Activated CD8-positive, alpha-beta memory T cell treated with anti-CD3 and anti-CD28 coated beads, Interleukin-2, amount 10 ng/mL, durations not matched to agents 7 days and 5 days (primary cell): ENCODE measurements around the gene COL25A1. TPM values are rescaled to one million over a fixed set of nuclear protein-coding genes. Genes with fewer than 3 reads are reported as not detected.

Experiments
- ATAC-seq: fragments of 150-1000 bp; cut with Tn5 transposase; one replicate; pipeline ENCODE4 v1.10.0; 2021; ENCODE audit warnings: moderate library complexity
- CTCF ChIA-PET: fragments of 350-600 bp; sonication (Branson Sonifier 250); formaldehyde crosslinking; loops from one replicate; lab custom pipeline; 2021; ENCODE audit warnings: antibody characterized with exemption; lab: Charles Lee
- DNase-seq: peaks from one replicate; pipeline ENCODE4 v3.0.0-alpha.2; 2020
- H3K27ac Mint-ChIP-seq: one replicate; pipeline ENCODE4 v1.8.0; 2021; ENCODE audit warnings: mild to moderate bottlenecking, mixed read lengths
- H3K27me3 Mint-ChIP-seq: one replicate; pipeline ENCODE4 v1.8.0; 2021; ENCODE audit warnings: mixed read lengths
- H3K36me3 Mint-ChIP-seq: one replicate; pipeline ENCODE4 v1.8.0; 2021; ENCODE audit warnings: mild to moderate bottlenecking, mixed read lengths
- H3K4me1 Mint-ChIP-seq: one replicate; pipeline ENCODE4 v1.8.0; 2021; ENCODE audit warnings: mixed read lengths
- H3K4me3 Mint-ChIP-seq: one replicate; pipeline ENCODE4 v1.8.0; 2021; ENCODE audit warnings: mild to moderate bottlenecking, moderate library complexity, mixed read lengths
- H3K9me3 Mint-ChIP-seq: one replicate; pipeline ENCODE4 v1.8.0; 2022; ENCODE audit warnings: low read depth, mixed read lengths
- total RNA-seq, 2 experiments: library from RNA; stranded (reverse); gene quantifications; one replicate each; pipeline ENCODE4 v1.2.3, GENCODE V29; 2021

Gene COL25A1
- total RNA-seq, 2 experiments from 2014 or later, result not detected

- CTCF ChIA-PET, result no interaction called here
- H3K27ac Mint-ChIP-seq, result no peak overlapping the region
- H3K36me3 Mint-ChIP-seq, result no peaks in the 10 kb centered on the region
These were observed 71.1 kb downstream of the COL25A1 start for GRCh38 chr4:109231331-109231730.

GRCh38 chr4:109229028-109229427, 73.4 kb downstream of the COL25A1 start:
- no peaks in the 10 kb centered on the region for H3K36me3 Mint-ChIP-seq
- no peak for ATAC-seq
- CTCF ChIA-PET, result no interaction called here
- no peak overlapping the region for H3K27ac Mint-ChIP-seq
- no peaks in the 10 kb centered on the region for H3K4me1 Mint-ChIP-seq
- no peak overlapping the region for H3K4me3 Mint-ChIP-seq
- peaks cover 8% of the 10 kb centered on the region for H3K27me3 Mint-ChIP-seq
- no peak for DNase-seq
- no peaks in the 10 kb centered on the region for H3K9me3 Mint-ChIP-seq

More at GRCh38 chr4:109231331-109231730, 71.1 kb downstream of the COL25A1 start:
- Mint-ChIP-seq H3K27me3 (peaks cover 14% of the 10 kb centered on the region), H3K4me3 (no peak overlapping the region), H3K4me1 (no peaks in the 10 kb centered on the region), H3K9me3 (no peaks in the 10 kb centered on the region)
- DNase-seq (no peak), ATAC-seq (no peak)

GRCh38 chr4:109218288-109218687, 84.2 kb downstream of the COL25A1 start:
- Mint-ChIP-seq H3K36me3 (no peaks in the 10 kb centered on the region), H3K27me3 (peaks cover 15% of the 10 kb centered on the region), H3K27ac (no peak overlapping the region), H3K9me3 (no peaks in the 10 kb centered on the region), H3K4me3 (no peak overlapping the region), H3K4me1 (no peaks in the 10 kb centered on the region)
- CTCF ChIA-PET, result no interaction called here
- no peak for DNase-seq
- no peak for ATAC-seq

- no peak overlapping the region for H3K27ac Mint-ChIP-seq
- no peaks in the 10 kb centered on the region for H3K9me3 Mint-ChIP-seq
- peaks cover 14% of the 10 kb centered on the region for H3K27me3 Mint-ChIP-seq
- ATAC-seq (no peak), DNase-seq (no peak)
- CTCF ChIA-PET, result no interaction called here
- no peaks in the 10 kb centered on the region for H3K4me1 Mint-ChIP-seq
- H3K36me3 Mint-ChIP-seq, result no peaks in the 10 kb centered on the region
- no peak overlapping the region for H3K4me3 Mint-ChIP-seq
These were observed 86.3 kb downstream of the COL25A1 start for GRCh38 chr4:109216085-109216696.

GRCh38 chr4:109215506-109215905, 87.0 kb downstream of the COL25A1 start:
- ATAC-seq (no peak), DNase-seq (no peak)
- CTCF ChIA-PET, result no interaction called here
- Mint-ChIP-seq H3K36me3 (no peaks in the 10 kb centered on the region), H3K4me3 (no peak overlapping the region), H3K27me3 (peaks cover 14% of the 10 kb centered on the region), H3K9me3 (no peaks in the 10 kb centered on the region), H3K27ac (no peak overlapping the region), H3K4me1 (no peaks in the 10 kb centered on the region)

- Mint-ChIP-seq H3K27ac (no peak overlapping the region), H3K4me3 (no peak overlapping the region), H3K27me3 (peaks cover 10% of the 10 kb centered on the region), H3K4me1 (no peaks in the 10 kb centered on the region), H3K9me3 (no peaks in the 10 kb centered on the region), H3K36me3 (no peaks in the 10 kb centered on the region)
- ATAC-seq, result no peak
- no peak for DNase-seq
- CTCF ChIA-PET, result no interaction called here
These were observed 87.7 kb downstream of the COL25A1 start for GRCh38 chr4:109214622-109215301.

- CTCF ChIA-PET, result no interaction called here
- Mint-ChIP-seq H3K27me3 (peaks cover 6% of the 10 kb centered on the region), H3K4me1 (no peaks in the 10 kb centered on the region), H3K9me3 (no peaks in the 10 kb centered on the region), H3K36me3 (no peaks in the 10 kb centered on the region), H3K4me3 (no peak overlapping the region), H3K27ac (no peak overlapping the region)
- ATAC-seq (no peak), DNase-seq (no peak)
These were observed 89.4 kb downstream of the COL25A1 start for GRCh38 chr4:109213056-109213455.

GRCh38 chr4:109211671-109212070, 90.8 kb downstream of the COL25A1 start:
- CTCF ChIA-PET, result no interaction called here
- Mint-ChIP-seq H3K9me3 (no peaks in the 10 kb centered on the region), H3K4me1 (no peaks in the 10 kb centered on the region), H3K27me3 (peaks cover 3% of the 10 kb centered on the region), H3K4me3 (no peak overlapping the region), H3K27ac (no peak overlapping the region), H3K36me3 (no peaks in the 10 kb centered on the region)
- no peak for ATAC-seq
- DNase-seq, result no peak

- H3K4me3 Mint-ChIP-seq, result no peak overlapping the region
- H3K27me3 Mint-ChIP-seq, result peaks cover 9% of the 10 kb centered on the region
- CTCF ChIA-PET, result no interaction called here
These were observed 92.8 kb downstream of the COL25A1 start for GRCh38 chr4:109209647-109210046.

GRCh38 chr4:109207898-109208297, 94.6 kb downstream of the COL25A1 start:
- H3K27me3 Mint-ChIP-seq, result peaks cover 11% of the 10 kb centered on the region
- CTCF ChIA-PET, result no interaction called here
- H3K36me3 Mint-ChIP-seq, result no peaks in the 10 kb centered on the region
- no peak overlapping the region for H3K27ac Mint-ChIP-seq
- H3K4me3 Mint-ChIP-seq, result no peak overlapping the region
- no peaks in the 10 kb centered on the region for H3K9me3 Mint-ChIP-seq
- DNase-seq (no peak), ATAC-seq (no peak)
- H3K4me1 Mint-ChIP-seq, result no peaks in the 10 kb centered on the region

More at GRCh38 chr4:109209647-109210046, 92.8 kb downstream of the COL25A1 start:
- no peak for ATAC-seq
- no peak for DNase-seq
- H3K4me1 Mint-ChIP-seq, result no peaks in the 10 kb centered on the region
- H3K9me3 Mint-ChIP-seq, result no peaks in the 10 kb centered on the region
- no peaks in the 10 kb centered on the region for H3K36me3 Mint-ChIP-seq
- no peak overlapping the region for H3K27ac Mint-ChIP-seq

GRCh38 chr4:109207061-109207460, 95.4 kb downstream of the COL25A1 start:
- no peaks in the 10 kb centered on the region for H3K9me3 Mint-ChIP-seq
- H3K36me3 Mint-ChIP-seq, result no peaks in the 10 kb centered on the region
- no peak overlapping the region for H3K27ac Mint-ChIP-seq
- no peaks in the 10 kb centered on the region for H3K4me1 Mint-ChIP-seq
- no peak for DNase-seq
- ATAC-seq, result no peak
- peaks cover 17% of the 10 kb centered on the region for H3K27me3 Mint-ChIP-seq
- H3K4me3 Mint-ChIP-seq, result no peak overlapping the region
- CTCF ChIA-PET, result no interaction called here

- CTCF ChIA-PET, result no interaction called here
- no peaks in the 10 kb centered on the region for H3K4me1 Mint-ChIP-seq
These were observed 95.8 kb downstream of the COL25A1 start for GRCh38 chr4:109206620-109207019.

GRCh38 chr4:109205186-109205585, 97.3 kb downstream of the COL25A1 start:
- ATAC-seq, result no peak

More at GRCh38 chr4:109206620-109207019, 95.8 kb downstream of the COL25A1 start:
- no peaks in the 10 kb centered on the region for H3K9me3 Mint-ChIP-seq
- H3K27me3 Mint-ChIP-seq, result peaks cover 20% of the 10 kb centered on the region
- H3K27ac Mint-ChIP-seq, result no peak overlapping the region
- no peak for DNase-seq
- H3K36me3 Mint-ChIP-seq, result no peaks in the 10 kb centered on the region
- no peak for ATAC-seq
- H3K4me3 Mint-ChIP-seq, result no peak overlapping the region

GRCh38 chr4:109199585-109199984, 102.9 kb downstream of the COL25A1 start:
- Mint-ChIP-seq H3K4me1 (no peaks in the 10 kb centered on the region), H3K27me3 (peaks cover 25% of the 10 kb centered on the region), H3K36me3 (no peaks in the 10 kb centered on the region), H3K9me3 (no peaks in the 10 kb centered on the region), H3K4me3 (no peak overlapping the region), H3K27ac (no peak overlapping the region)
- DNase-seq, result no peak
- no peak for ATAC-seq
- CTCF ChIA-PET, result no interaction called here

More at GRCh38 chr4:109205186-109205585, 97.3 kb downstream of the COL25A1 start:
- Mint-ChIP-seq H3K9me3 (no peaks in the 10 kb centered on the region), H3K27me3 (peaks cover 20% of the 10 kb centered on the region), H3K27ac (no peak overlapping the region), H3K4me1 (no peaks in the 10 kb centered on the region), H3K4me3 (no peak overlapping the region), H3K36me3 (no peaks in the 10 kb centered on the region)
- CTCF ChIA-PET, result no interaction called here
- no peak for DNase-seq
